GM23338 (cell line): ENCODE results near the gene CNNM3. TPM values are rescaled to one million over a fixed set of nuclear protein-coding genes. Genes with fewer than 3 reads are reported as not detected.
"Not testable (repeated sequence)": the region's sequence is repeated elsewhere in the genome, so short reads cannot be mapped to it uniquely, and the experiment has no call there.

Source experiments
- ATAC-seq: fragments of 200-7000 bp; cut with Tn5 transposase; 3 replicates; pipeline ENCODE4 v1.9.1; 2020
- DNase-seq: peaks from one replicate; pipeline ENCODE4 v3.0.0-alpha.2; 2015; ENCODE audit warnings: low spot score
- H2AFZ ChIP-seq: fragments of 200-600 bp; sonication (generic); 2 replicates; pipeline ENCODE4 v1.8.0; 2016; ENCODE audit warnings: antibody characterized with exemption, mild to moderate bottlenecking, moderate library complexity
- H3F3A ChIP-seq: fragments of 200-600 bp; sonication (generic); replicated peaks from 2 replicates; pipeline ENCODE4 v1.8.0; 2017; ENCODE audit warnings: antibody characterized with exemption, mixed run types, low read depth
- H3K27ac ChIP-seq: fragments of 200-600 bp; sonication (generic); 2 replicates; pipeline ENCODE4 v1.6.1; 2016; ENCODE audit warnings: low read depth
- H3K27me3 ChIP-seq: fragments of 200-600 bp; sonication (generic); 2 replicates; pipeline ENCODE4 v1.8.0; 2016; ENCODE audit warnings: mild to moderate bottlenecking, mixed run types, moderate library complexity; ENCODE audit not compliant: insufficient read depth
- H3K36me3 ChIP-seq: fragments of 200-600 bp; sonication (generic); 2 replicates; pipeline ENCODE4 v1.8.0; 2016; ENCODE audit warnings: mild to moderate bottlenecking; ENCODE audit not compliant: insufficient read depth
- H3K4me1 ChIP-seq: fragments of 200-600 bp; sonication (generic); 2 replicates; pipeline ENCODE4 v1.8.0; 2016; ENCODE audit warnings: mild to moderate bottlenecking, moderate library complexity; ENCODE audit not compliant: insufficient read depth
- H3K4me2 ChIP-seq: fragments of 200-600 bp; sonication (generic); 2 replicates; pipeline ENCODE4 v1.7.1; 2017; ENCODE audit warnings: mixed run types
- H3K4me3 ChIP-seq: fragments of 200-600 bp; sonication (generic); 2 replicates; pipeline ENCODE4 v1.6.1; 2016; ENCODE audit warnings: mixed run types
- H3K79me2 ChIP-seq: fragments of 200-600 bp; sonication (generic); replicated peaks from 2 replicates; pipeline ENCODE4 v1.8.0; 2017; ENCODE audit warnings: mild to moderate bottlenecking; ENCODE audit not compliant: insufficient read depth
- H3K9me2 ChIP-seq: fragments of 200-600 bp; sonication (generic); 2 replicates; pipeline ENCODE4 v1.8.0; 2017; ENCODE audit not compliant: insufficient read depth
- H4K20me1 ChIP-seq: fragments of 200-600 bp; sonication (generic); replicated peaks from 2 replicates; pipeline ENCODE4 v1.8.0; 2017; ENCODE audit warnings: mild to moderate bottlenecking; ENCODE audit not compliant: insufficient read depth
- H3K27ac Mint-ChIP-seq: 2 replicates; pipeline ENCODE4 v1.8.0; 2020; ENCODE audit warnings: inconsistent platforms, mild to moderate bottlenecking, moderate library complexity, mixed read lengths
- H3K27me3 Mint-ChIP-seq: 3 replicates; pipeline ENCODE4 v1.8.0; 2022; ENCODE audit warnings: low read depth, mild to moderate bottlenecking, moderate library complexity, mixed read lengths, inconsistent platforms; ENCODE audit not compliant: insufficient read depth, poor library complexity
- H3K36me3 Mint-ChIP-seq: 3 replicates; pipeline ENCODE4 v1.8.0; 2021; ENCODE audit warnings: low read depth, mild to moderate bottlenecking, inconsistent platforms, moderate library complexity, mixed read lengths
- H3K4me1 Mint-ChIP-seq: 3 replicates; pipeline ENCODE4 v1.8.0; 2020; ENCODE audit warnings: mild to moderate bottlenecking, inconsistent platforms, mixed read lengths
- H3K4me3 Mint-ChIP-seq: 3 replicates; pipeline ENCODE4 v1.8.0; 2021; ENCODE audit warnings: moderate library complexity, mild to moderate bottlenecking, inconsistent platforms, mixed read lengths
- H3K9me3 Mint-ChIP-seq: 3 replicates; pipeline ENCODE4 v1.8.0; 2020; ENCODE audit warnings: moderate library complexity, mild to moderate bottlenecking, inconsistent platforms, mixed read lengths
- CREB1 ChIP-seq: fragments of 250-450 bp; sonication (Bioruptor Pico); IDR thresholded peaks from 2 replicates; pipeline ENCODE4 v1.5.0; 2020; ENCODE audit warnings: low read depth, mild to moderate bottlenecking, moderate library complexity
- CTCF ChIP-seq, 2 experiments: fragments of 200-600 bp in 1 of 2; sonication (generic) in 1 of 2; conservative IDR thresholded peaks; 2 replicates each; pipeline versions ENCODE4 v1.5.1 to v1.6.1; 2016 to 2017; ENCODE audit warnings: antibody characterized with exemption in 2 of 2, low read depth in 2 of 2, mild to moderate bottlenecking in 2 of 2, moderate library complexity in 1 of 2
- EZH2phosphoT487 ChIP-seq: fragments of 200-600 bp; sonication (generic); IDR thresholded peaks from one replicate; pipeline ENCODE4 v1.8.1; 2018; ENCODE audit warnings: antibody characterized with exemption; ENCODE audit not compliant: unreplicated experiment
- JUNB ChIP-seq: IDR thresholded peaks from one replicate; pipeline ENCODE4 v1.6.1; 2016; ENCODE audit warnings: antibody characterized with exemption; ENCODE audit not compliant: unreplicated experiment
- NANOG ChIP-seq: IDR thresholded peaks from 2 replicates; pipeline ENCODE4 v1.6.1; 2016; ENCODE audit warnings: antibody characterized with exemption, borderline replicate concordance
- POLR2AphosphoS5 ChIP-seq: IDR thresholded peaks from 2 replicates; pipeline ENCODE4 v1.6.1; 2016; ENCODE audit warnings: antibody characterized with exemption, low read depth
- STAT1 ChIP-seq: IDR thresholded peaks from one replicate; pipeline ENCODE4 v1.6.1; 2016; ENCODE audit warnings: antibody characterized with exemption; ENCODE audit not compliant: unreplicated experiment
- ZNF114 ChIP-seq: fragments of 250-450 bp; sonication (Bioruptor Pico); IDR thresholded peaks from 2 replicates; pipeline ENCODE4 v1.5.0; 2020; ENCODE audit warnings: mild to moderate bottlenecking, moderate library complexity
- ZNF331 ChIP-seq: fragments of 250-450 bp; sonication (Bioruptor Pico); IDR thresholded peaks from 2 replicates; pipeline ENCODE4 v1.5.0; 2020; ENCODE audit warnings: low read depth, mild to moderate bottlenecking, moderate library complexity
- polyA plus RNA-seq: library from polyadenylated mRNA; unstranded; fragments of >200 nt; fragmentation: Nextera tagmentation; extraction: Ambion mirVana; gene quantifications from 2 replicates; pipeline ENCODE4 v1.2.1, GENCODE V29; 2016
- total RNA-seq: library from RNA; depleted of rRNA; stranded (reverse); fragments of >200 nt; shearing (Covaris generic); gene quantifications from 2 replicates; pipeline ENCODE4 v1.2.3, GENCODE V29; 2014
- TF ChIP-seq, protein P1 (sequence below): IDR thresholded peaks from 2 replicates; pipeline ENCODE4 v1.6.1; 2016; ENCODE audit warnings: antibody characterized with exemption
- TF ChIP-seq, protein P2 (sequence below): IDR thresholded peaks from one replicate; pipeline ENCODE4 v1.6.1; 2018; ENCODE audit warnings: antibody characterized with exemption; ENCODE audit not compliant: unreplicated experiment

The CNNM3 gene
- total and polyA plus RNA-seq, 2 experiments from 2014 or later: 5.3 to 25.7 TPM

DNA sequence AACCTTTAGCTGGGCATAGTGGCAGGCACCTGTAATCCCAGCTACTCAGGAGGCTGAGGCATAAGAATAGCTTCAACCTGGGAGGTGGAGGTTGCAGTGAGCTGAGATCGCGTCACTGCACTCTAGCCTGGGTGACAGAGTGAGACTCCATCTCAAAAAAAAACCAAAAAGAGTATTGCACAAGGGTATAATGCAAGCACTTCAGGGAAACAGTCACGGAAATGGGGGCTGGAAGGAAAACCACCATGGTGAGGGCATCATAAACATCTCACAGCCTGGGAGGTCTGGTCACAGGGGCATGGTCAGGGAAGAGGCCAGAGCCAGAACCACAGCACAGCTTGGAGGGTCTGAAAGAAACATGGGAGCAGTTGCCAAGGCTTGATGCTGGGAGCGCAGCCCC lies 47.0 kb downstream of the CNNM3 start:
- Histone ChIP-seq H3K36me3 (peaks cover 30% of the 10 kb centered on the region; the same call in 1 of the 2 replicates), H3F3A (peaks cover 17% of the 10 kb centered on the region), H3K4me1 (peaks cover 17% of the 10 kb centered on the region), H3K79me2 (peaks cover 27% of the 10 kb centered on the region)
- H3K9me2 ChIP-seq, H3K4me3 Mint-ChIP-seq, H3K9me3 Mint-ChIP-seq, DNase-seq, H3K27ac ChIP-seq, H3K4me3 ChIP-seq, ATAC-seq, H3K4me2 ChIP-seq, H2AFZ ChIP-seq, H4K20me1 ChIP-seq, H3K27me3 ChIP-seq: not testable (repeated sequence)
- Mint-ChIP-seq H3K36me3 (peaks cover 71% of the 10 kb centered on the region), H3K27me3 (peaks cover 21% of the 10 kb centered on the region), H3K4me1 (peaks cover 27% of the 10 kb centered on the region), H3K27ac (peak overlapping the region; percentile 55; the same call in 1 of the 2 replicates)

- no peak overlapping the region for H3K4me3 Mint-ChIP-seq
- TF ChIP-seq, protein P1, sequence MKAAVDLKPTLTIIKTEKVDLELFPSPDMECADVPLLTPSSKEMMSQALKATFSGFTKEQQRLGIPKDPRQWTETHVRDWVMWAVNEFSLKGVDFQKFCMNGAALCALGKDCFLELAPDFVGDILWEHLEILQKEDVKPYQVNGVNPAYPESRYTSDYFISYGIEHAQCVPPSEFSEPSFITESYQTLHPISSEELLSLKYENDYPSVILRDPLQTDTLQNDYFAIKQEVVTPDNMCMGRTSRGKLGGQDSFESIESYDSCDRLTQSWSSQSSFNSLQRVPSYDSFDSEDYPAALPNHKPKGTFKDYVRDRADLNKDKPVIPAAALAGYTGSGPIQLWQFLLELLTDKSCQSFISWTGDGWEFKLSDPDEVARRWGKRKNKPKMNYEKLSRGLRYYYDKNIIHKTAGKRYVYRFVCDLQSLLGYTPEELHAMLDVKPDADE: no peak
- TF ChIP-seq, protein P2, sequence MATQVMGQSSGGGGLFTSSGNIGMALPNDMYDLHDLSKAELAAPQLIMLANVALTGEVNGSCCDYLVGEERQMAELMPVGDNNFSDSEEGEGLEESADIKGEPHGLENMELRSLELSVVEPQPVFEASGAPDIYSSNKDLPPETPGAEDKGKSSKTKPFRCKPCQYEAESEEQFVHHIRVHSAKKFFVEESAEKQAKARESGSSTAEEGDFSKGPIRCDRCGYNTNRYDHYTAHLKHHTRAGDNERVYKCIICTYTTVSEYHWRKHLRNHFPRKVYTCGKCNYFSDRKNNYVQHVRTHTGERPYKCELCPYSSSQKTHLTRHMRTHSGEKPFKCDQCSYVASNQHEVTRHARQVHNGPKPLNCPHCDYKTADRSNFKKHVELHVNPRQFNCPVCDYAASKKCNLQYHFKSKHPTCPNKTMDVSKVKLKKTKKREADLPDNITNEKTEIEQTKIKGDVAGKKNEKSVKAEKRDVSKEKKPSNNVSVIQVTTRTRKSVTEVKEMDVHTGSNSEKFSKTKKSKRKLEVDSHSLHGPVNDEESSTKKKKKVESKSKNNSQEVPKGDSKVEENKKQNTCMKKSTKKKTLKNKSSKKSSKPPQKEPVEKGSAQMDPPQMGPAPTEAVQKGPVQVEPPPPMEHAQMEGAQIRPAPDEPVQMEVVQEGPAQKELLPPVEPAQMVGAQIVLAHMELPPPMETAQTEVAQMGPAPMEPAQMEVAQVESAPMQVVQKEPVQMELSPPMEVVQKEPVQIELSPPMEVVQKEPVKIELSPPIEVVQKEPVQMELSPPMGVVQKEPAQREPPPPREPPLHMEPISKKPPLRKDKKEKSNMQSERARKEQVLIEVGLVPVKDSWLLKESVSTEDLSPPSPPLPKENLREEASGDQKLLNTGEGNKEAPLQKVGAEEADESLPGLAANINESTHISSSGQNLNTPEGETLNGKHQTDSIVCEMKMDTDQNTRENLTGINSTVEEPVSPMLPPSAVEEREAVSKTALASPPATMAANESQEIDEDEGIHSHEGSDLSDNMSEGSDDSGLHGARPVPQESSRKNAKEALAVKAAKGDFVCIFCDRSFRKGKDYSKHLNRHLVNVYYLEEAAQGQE: no peak
- TF ChIP-seq JUNB: no peak
- no peak for TF ChIP-seq ZNF114 (CRISPR knock-in tag)
- TF ChIP-seq ZNF331 (CRISPR knock-in tag): no peak
- no peak for TF ChIP-seq EZH2phosphoT487
- no peak for TF ChIP-seq NANOG
- no peak for TF ChIP-seq POLR2AphosphoS5
- TF ChIP-seq STAT1: no peak
- TF ChIP-seq CTCF (conservative IDR thresholded peaks at IDR 0.05; ENCODE audit: low read depth in 2 of 2): no peak
- no peak for TF ChIP-seq CREB1 (CRISPR knock-in tag)
Observed at GRCh38 chr2:96863575-96864342, 47.7 kb downstream of the CNNM3 start.

More at GRCh38 chr2:96863575-96864342, 47.7 kb downstream of the CNNM3 start:
- Mint-ChIP-seq H3K27ac (no peak overlapping the region; the same call in 1 of the 2 replicates), H3K27me3 (peaks cover 19% of the 10 kb centered on the region), H3K4me1 (peaks cover 27% of the 10 kb centered on the region), H3K36me3 (peaks cover 71% of the 10 kb centered on the region), H3K9me3 (no peaks in the 10 kb centered on the region; the same call in 2 of the 3 replicates)
- DNase-seq (no peak), ATAC-seq (no peak)
- Histone ChIP-seq H3K79me2 (peaks cover 33% of the 10 kb centered on the region), H3K9me2 (no peaks in the 10 kb centered on the region), H3K27ac (no peak overlapping the region), H3K4me2 (no peak overlapping the region), H3K36me3 (peaks cover 30% of the 10 kb centered on the region; the same call in 1 of the 2 replicates), H3F3A (peaks cover 17% of the 10 kb centered on the region), H2AFZ (no peak overlapping the region), H4K20me1 (no peaks in the 10 kb centered on the region; the same call in none of the 2 replicates), H3K4me3 (no peak overlapping the region), H3K27me3 (no peaks in the 10 kb centered on the region), H3K4me1 (peaks cover 17% of the 10 kb centered on the region)
